Stimulated activated CD4-positive, alpha-beta T cell treated with anti-CD3 and anti-CD28 coated beads, Interleukin-4, amount 100 ng/mL, for 48 hours (primary cell): ENCODE data around the gene GTF2IRD1.
"Not testable (repeated sequence)": the region's sequence is repeated elsewhere in the genome, so short reads cannot be mapped to it uniquely, and the experiment has no call there.

Experiments
- DNase-seq, 2 donors: peaks; one replicate each; pipeline ENCODE4 v3.0.0-alpha.2; 2020; ENCODE audit warnings: low read depth in 2 of 2

Gene GTF2IRD1

GRCh38 chr7:74493295-74493694 lies 39.6 kb downstream of the GTF2IRD1 start:
- DNase-seq: no peak

- no peak for DNase-seq
Observed at GRCh38 chr7:74494076-74494548, 40.4 kb downstream of the GTF2IRD1 start.

GRCh38 chr7:74495112-74496086 lies 41.7 kb downstream of the GTF2IRD1 start:
- no peak for DNase-seq

GRCh38 chr7:74496272-74496671 lies 42.6 kb downstream of the GTF2IRD1 start:
- DNase-seq: no peak

- not testable (repeated sequence) for DNase-seq
Observed at GRCh38 chr7:74496773-74497172, 43.1 kb downstream of the GTF2IRD1 start.

GRCh38 chr7:74498354-74498753 lies 44.6 kb downstream of the GTF2IRD1 start:
- no peak for DNase-seq

GRCh38 chr7:74498996-74499834 lies 45.5 kb downstream of the GTF2IRD1 start:
- DNase-seq: no peak

- no peak for DNase-seq
Observed at GRCh38 chr7:74499835-74500388, 46.2 kb downstream of the GTF2IRD1 start.

- DNase-seq: no peak
Observed at GRCh38 chr7:74501298-74501697, 47.6 kb downstream of the GTF2IRD1 start.

GRCh38 chr7:74502216-74502891 lies 48.6 kb downstream of the GTF2IRD1 start:
- DNase-seq: no peak

- no peak for DNase-seq
Observed at GRCh38 chr7:74503061-74503460, 49.4 kb downstream of the GTF2IRD1 start.

GRCh38 chr7:74503943-74504342 lies 50.2 kb downstream of the GTF2IRD1 start:
- DNase-seq: no peak

GRCh38 chr7:74505471-74506324 lies 52.0 kb downstream of the GTF2IRD1 start:
- DNase-seq: no peak

GRCh38 chr7:74506325-74506724 lies 52.6 kb downstream of the GTF2IRD1 start:
- no peak for DNase-seq

- no peak for DNase-seq
Observed at GRCh38 chr7:74507538-74508319, 54.0 kb downstream of the GTF2IRD1 start.

GRCh38 chr7:74509453-74509852 lies 55.7 kb downstream of the GTF2IRD1 start:
- not testable (repeated sequence) for DNase-seq

GRCh38 chr7:74511345-74511744 lies 57.6 kb downstream of the GTF2IRD1 start:
- no peak for DNase-seq

- DNase-seq: no peak
Observed at GRCh38 chr7:74512762-74513161, 59.1 kb downstream of the GTF2IRD1 start.

GRCh38 chr7:74514131-74514591 lies 60.5 kb downstream of the GTF2IRD1 start:
- no peak for DNase-seq

GRCh38 chr7:74515276-74515675 lies 61.6 kb downstream of the GTF2IRD1 start:
- no peak for DNase-seq
